BLaER1 (cell line): ENCODE measurements around the gene QSOX2.
"Not testable (repeated sequence)": the region's sequence is repeated elsewhere in the genome, so short reads cannot be mapped to it uniquely, and the experiment has no call there.

Experiments used
- H3K27ac ChIP-seq: shearing (Covaris generic); formaldehyde crosslinking; 2 replicates; pipeline ENCODE4 v1.8.1; 2022
- H3K27me3 ChIP-seq: shearing (Covaris generic); formaldehyde crosslinking; 2 replicates; pipeline ENCODE4 v1.8.1; 2022
- H3K36me3 ChIP-seq: shearing (Covaris generic); formaldehyde crosslinking; 2 replicates; pipeline ENCODE4 v1.8.1; 2022
- H3K4me1 ChIP-seq: shearing (Covaris generic); formaldehyde crosslinking; 2 replicates; pipeline ENCODE4 v1.8.1; 2022
- H3K4me2 ChIP-seq: shearing (Covaris generic); formaldehyde crosslinking; 2 replicates; pipeline ENCODE4 v1.8.1; 2022
- H3K4me3 ChIP-seq: shearing (Covaris generic); formaldehyde crosslinking; 2 replicates; pipeline ENCODE4 v1.8.1; 2022
- H3K9ac ChIP-seq: shearing (Covaris generic); formaldehyde crosslinking; 2 replicates; pipeline ENCODE4 v1.8.1; 2022
- H3K9me3 ChIP-seq: shearing (Covaris generic); formaldehyde crosslinking; 2 replicates; pipeline ENCODE4 v1.8.1; 2022
- H4K20me1 ChIP-seq: shearing (Covaris generic); formaldehyde crosslinking; 2 replicates; pipeline ENCODE4 v1.8.1; 2022
- Cebpa-rat ChIP-seq: shearing (Covaris generic); IDR thresholded peaks from 2 replicates; pipeline ENCODE4 v1.8.1; 2022

The QSOX2 gene

GRCh38 chr9:136238342-136238732, 7.3 kb downstream of the QSOX2 start:
- Histone ChIP-seq H4K20me1 (peaks cover 100% of the 10 kb centered on the region), H3K36me3 (peaks cover 45% of the 10 kb centered on the region), H3K9ac (peak overlapping the region; percentile 48), H3K4me3 (peak overlapping the region; percentile 56), H3K4me2 (peak overlapping the region; percentile 94), H3K4me1 (peaks cover 100% of the 10 kb centered on the region), H3K27me3 (no peaks in the 10 kb centered on the region), H3K27ac (peak overlapping the region; percentile 65), H3K9me3 (no peaks in the 10 kb centered on the region)
- TF ChIP-seq Cebpa-rat = no peak

- Histone ChIP-seq H4K20me1 (peaks cover 100% of the 10 kb centered on the region), H3K36me3 (peaks cover 45% of the 10 kb centered on the region), H3K4me1 (peaks cover 100% of the 10 kb centered on the region), H3K27me3 (no peaks in the 10 kb centered on the region), H3K9me3 (no peaks in the 10 kb centered on the region), H3K4me3 (peak overlapping the region; percentile 56), H3K27ac (peak overlapping the region; percentile 65), H3K4me2 (peak overlapping the region; percentile 94), H3K9ac (peak overlapping the region; percentile 48)
- peak; percentile 46; the same call in 1 of the 2 replicates for TF ChIP-seq Cebpa-rat
Measured at GRCh38 chr9:136237486-136238341, 7.9 kb downstream of the QSOX2 start.

- H3K9me3 ChIP-seq, H3K27me3 ChIP-seq, H3K9ac ChIP-seq, H3K27ac ChIP-seq: not testable (repeated sequence)
- peak overlapping the region; percentile 56 for H3K4me3 ChIP-seq
- H3K4me1 ChIP-seq = peaks cover 100% of the 10 kb centered on the region
- peaks cover 43% of the 10 kb centered on the region for H3K36me3 ChIP-seq
- H4K20me1 ChIP-seq = peaks cover 98% of the 10 kb centered on the region
- H3K4me2 ChIP-seq = peak overlapping the region; percentile 94
Measured at GRCh38 chr9:136236471-136237410, 8.9 kb downstream of the QSOX2 start.

DNA sequence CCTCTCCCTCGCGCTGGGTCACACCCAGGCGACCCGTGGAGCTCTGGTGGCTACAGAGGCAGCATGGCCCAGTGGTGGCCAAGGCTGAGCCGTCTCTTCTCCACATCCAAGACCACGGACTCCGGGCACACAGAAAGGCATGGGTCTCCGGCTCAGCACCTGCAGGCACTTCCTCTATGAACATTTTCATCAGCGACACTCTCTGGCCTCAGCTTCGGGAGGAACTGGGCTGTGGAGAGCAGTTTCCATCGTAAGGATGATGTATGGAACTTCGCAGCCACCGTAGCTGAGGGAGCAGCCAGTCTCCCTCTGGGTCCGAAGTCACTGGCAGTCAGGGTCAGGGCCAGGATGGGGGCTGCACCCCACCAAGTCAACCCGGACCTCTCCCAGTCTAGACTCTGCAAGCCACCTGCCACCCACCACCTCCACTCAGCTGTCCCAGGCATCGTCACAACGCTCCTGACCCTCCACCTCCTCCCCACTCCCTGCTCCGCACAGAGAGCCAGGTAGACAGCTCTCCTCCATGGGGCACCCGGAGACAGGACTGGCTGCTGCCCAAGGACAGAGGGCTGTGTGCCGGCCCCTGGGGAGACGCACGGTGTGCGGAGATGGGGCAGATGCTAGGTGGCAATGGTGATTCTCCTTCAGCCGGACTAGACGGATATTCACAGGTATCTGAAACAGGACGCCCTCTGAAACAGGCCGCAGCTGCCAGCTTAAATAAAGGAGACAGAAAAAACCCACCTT, 9.7 kb downstream of the QSOX2 start:
- Histone ChIP-seq H3K4me3 (peak overlapping the region; percentile 5; the same call in 1 of the 2 replicates), H3K4me2 (peak overlapping the region; percentile 94), H4K20me1 (peaks cover 97% of the 10 kb centered on the region), H3K9me3 (no peaks in the 10 kb centered on the region), H3K4me1 (peaks cover 100% of the 10 kb centered on the region), H3K9ac (no peak overlapping the region), H3K27me3 (no peaks in the 10 kb centered on the region), H3K27ac (peak overlapping the region; percentile 14; the same call in 1 of the 2 replicates), H3K36me3 (peaks cover 42% of the 10 kb centered on the region)
- TF ChIP-seq Cebpa-rat = no peak

DNA sequence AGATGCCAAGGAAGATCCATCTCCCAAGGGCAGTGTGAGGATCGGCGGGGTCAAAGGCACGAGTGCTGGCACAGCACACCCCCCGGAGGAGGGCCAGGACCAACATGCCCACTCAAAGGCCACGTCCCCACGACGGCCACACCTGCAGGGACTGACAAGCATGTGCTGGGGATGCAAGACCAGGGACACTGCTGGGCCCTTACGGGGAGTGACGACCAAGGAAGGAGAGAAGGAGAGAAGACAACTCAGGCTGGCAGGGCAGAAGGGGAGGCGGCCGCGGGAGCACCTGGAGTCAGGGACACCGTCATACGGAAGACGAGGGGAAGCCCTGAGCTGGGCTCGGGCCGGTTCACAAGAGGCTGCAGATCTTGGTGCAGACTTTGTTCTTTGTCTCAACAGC, 10.4 kb downstream of the QSOX2 start:
- peak overlapping the region; percentile 94 for H3K4me2 ChIP-seq
- H3K27ac ChIP-seq = 0 out of 2 replicates have a peak overlapping the region, but pooled peaks have one; percentile 14
- no peaks in the 10 kb centered on the region for H3K27me3 ChIP-seq
- H3K9ac ChIP-seq = no peak overlapping the region
- no peaks in the 10 kb centered on the region for H3K9me3 ChIP-seq
- no peak overlapping the region for H3K4me3 ChIP-seq
- H4K20me1 ChIP-seq = peaks cover 97% of the 10 kb centered on the region
- H3K4me1 ChIP-seq = peaks cover 100% of the 10 kb centered on the region
- peaks cover 49% of the 10 kb centered on the region for H3K36me3 ChIP-seq
- no peak for TF ChIP-seq Cebpa-rat

DNA sequence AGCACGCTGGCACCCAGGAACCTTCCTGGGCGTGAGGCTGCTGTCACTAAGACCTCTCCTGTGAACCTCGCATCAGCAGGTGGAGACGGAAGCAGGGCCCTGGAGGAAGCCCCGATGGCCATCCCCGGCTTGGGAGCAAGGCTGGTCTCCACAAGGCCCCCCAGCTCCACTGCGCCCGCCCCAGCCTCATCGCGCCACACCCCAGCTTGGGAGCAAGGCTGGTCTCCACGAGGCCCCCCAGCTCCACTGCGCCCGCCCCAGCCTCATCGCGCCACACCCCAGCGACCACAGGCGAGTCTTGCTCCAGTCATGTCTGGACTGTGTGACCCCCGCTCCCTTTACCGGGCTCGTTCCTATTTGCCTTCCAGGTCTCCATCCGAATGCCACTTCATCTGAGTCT, 11.0 kb downstream of the QSOX2 start:
- no peak for TF ChIP-seq Cebpa-rat

DNA sequence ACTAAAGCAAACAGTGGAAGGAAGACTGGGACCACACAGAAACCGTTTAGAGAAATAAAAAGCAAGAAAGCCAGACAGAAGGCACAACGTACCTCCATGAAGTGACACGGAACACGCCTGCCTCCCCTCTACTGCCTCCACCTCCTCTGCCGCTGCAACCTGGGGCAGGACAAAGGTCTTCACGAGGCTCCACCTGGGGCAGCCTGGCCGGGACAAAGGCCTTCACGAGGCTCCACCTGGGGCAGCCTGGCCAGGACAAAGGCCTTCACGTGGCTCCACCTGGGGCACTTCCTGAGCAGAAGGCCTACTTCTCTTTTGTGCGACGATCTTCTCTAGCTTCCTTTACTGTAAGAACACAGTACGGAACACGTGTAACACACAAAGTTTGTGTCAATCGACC, 11.7 kb downstream of the QSOX2 start:
- Histone ChIP-seq H3K4me3 (no peak overlapping the region), H3K9me3 (no peaks in the 10 kb centered on the region), H3K27me3 (no peaks in the 10 kb centered on the region), H4K20me1 (peaks cover 97% of the 10 kb centered on the region), H3K4me1 (peaks cover 100% of the 10 kb centered on the region), H3K4me2 (peak overlapping the region; percentile 94), H3K36me3 (peaks cover 59% of the 10 kb centered on the region), H3K27ac (peak overlapping the region; percentile 42), H3K9ac (peak overlapping the region; percentile 43; the same call in 1 of the 2 replicates)
- TF ChIP-seq Cebpa-rat = no peak

More for the DNA sequence above, 11.0 kb downstream of the QSOX2 start:
- H4K20me1 ChIP-seq = peaks cover 97% of the 10 kb centered on the region
- H3K9me3 ChIP-seq = no peaks in the 10 kb centered on the region
- H3K4me3 ChIP-seq = no peak overlapping the region
- H3K9ac ChIP-seq = no peak overlapping the region
- H3K36me3 ChIP-seq = peaks cover 51% of the 10 kb centered on the region
- H3K27ac ChIP-seq = no peak overlapping the region
- H3K4me2 ChIP-seq = peak overlapping the region; percentile 94
- H3K4me1 ChIP-seq = peaks cover 100% of the 10 kb centered on the region
- no peaks in the 10 kb centered on the region for H3K27me3 ChIP-seq

GRCh38 chr9:136233411-136233810, 12.2 kb downstream of the QSOX2 start:
- peaks cover 59% of the 10 kb centered on the region for H3K36me3 ChIP-seq
- H3K4me1 ChIP-seq = peaks cover 100% of the 10 kb centered on the region
- H3K4me3 ChIP-seq = no peak overlapping the region
- no peak for TF ChIP-seq Cebpa-rat
- H3K4me2 ChIP-seq = peak overlapping the region; percentile 94
- no peaks in the 10 kb centered on the region for H3K9me3 ChIP-seq
- H3K27me3 ChIP-seq = no peaks in the 10 kb centered on the region
- H4K20me1 ChIP-seq = peaks cover 97% of the 10 kb centered on the region
- peak overlapping the region; percentile 43; the same call in 1 of the 2 replicates for H3K9ac ChIP-seq
- H3K27ac ChIP-seq = peak overlapping the region; percentile 42

- Histone ChIP-seq H3K36me3 (peaks cover 59% of the 10 kb centered on the region), H3K4me3 (no peak overlapping the region), H3K4me2 (peak overlapping the region; percentile 94), H3K27me3 (no peaks in the 10 kb centered on the region), H3K9me3 (no peaks in the 10 kb centered on the region), H3K9ac (peak overlapping the region; percentile 43; the same call in 1 of the 2 replicates), H4K20me1 (peaks cover 97% of the 10 kb centered on the region), H3K27ac (peak overlapping the region; percentile 42), H3K4me1 (peaks cover 100% of the 10 kb centered on the region)
- TF ChIP-seq Cebpa-rat = no peak
Measured at GRCh38 chr9:136232969-136233368, 12.6 kb downstream of the QSOX2 start.
